Dendritic cell treated with granulocyte-macrophage colony-stimulating factor and Interleukin-4, amounts not matched to agents 40 ng/mL and 50 ng/mL, for 4 days (primary cell): Measurements from ENCODE around the gene GRB2.
A peak's percentile ranks its signal among the peaks of the same experiment; 100 is the strongest.

Experiments used
- H3K27ac Mint-ChIP-seq: one replicate; pipeline ENCODE4 v1.8.0; 2022; ENCODE audit warnings: mild to moderate bottlenecking, mixed read lengths
- H3K27me3 Mint-ChIP-seq: one replicate; pipeline ENCODE4 v1.8.0; 2022; ENCODE audit warnings: mild to moderate bottlenecking, mixed read lengths
- H3K36me3 Mint-ChIP-seq: one replicate; pipeline ENCODE4 v1.8.0; 2022; ENCODE audit warnings: low read depth, mixed read lengths
- H3K4me1 Mint-ChIP-seq: one replicate; pipeline ENCODE4 v1.8.0; 2022; ENCODE audit warnings: low read depth, mixed read lengths
- H3K4me3 Mint-ChIP-seq: one replicate; pipeline ENCODE4 v1.8.0; 2022; ENCODE audit warnings: mild to moderate bottlenecking, moderate library complexity, mixed read lengths
- H3K9me3 Mint-ChIP-seq: one replicate; pipeline ENCODE4 v1.8.0; 2022; ENCODE audit warnings: mixed read lengths
- intact Hi-C: fragments of 100-400 bp; cut with micrococcal nuclease; formaldehyde crosslinking; loops from one replicate; pipeline ENCODE4 v1.15.0; 2022

Gene GRB2

DNA sequence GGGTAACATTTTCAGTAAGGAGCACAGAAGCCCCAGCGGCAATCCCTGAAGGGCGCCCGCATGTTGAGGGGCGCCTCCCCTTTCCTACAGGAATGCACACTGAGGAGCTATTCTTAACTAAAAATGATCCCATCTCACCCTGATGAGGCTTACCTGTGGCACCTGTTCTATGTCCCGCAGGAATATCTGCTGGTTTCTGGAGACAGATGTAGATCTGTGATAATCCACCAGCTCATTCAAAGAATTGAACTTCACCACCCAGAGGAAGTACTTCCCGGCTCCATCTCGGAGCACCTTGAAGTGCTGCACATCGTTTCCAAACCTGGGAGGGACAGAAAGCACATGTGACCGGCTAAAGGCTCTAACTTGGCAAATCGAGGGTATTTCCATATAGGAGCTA lies 84.0 kb downstream of the GRB2 start:
- Mint-ChIP-seq H3K27ac (peak overlapping the region; percentile 41), H3K4me3 (no peak overlapping the region), H3K9me3 (no peaks in the 10 kb centered on the region), H3K36me3 (peaks cover 90% of the 10 kb centered on the region), H3K4me1 (peaks cover 40% of the 10 kb centered on the region), H3K27me3 (no peaks in the 10 kb centered on the region)
- intact Hi-C loops: loop anchor here (5.0 kb wide), 1 partner anchor 34 kb away; the partner anchor contains the start of gene SLC25A19

DNA sequence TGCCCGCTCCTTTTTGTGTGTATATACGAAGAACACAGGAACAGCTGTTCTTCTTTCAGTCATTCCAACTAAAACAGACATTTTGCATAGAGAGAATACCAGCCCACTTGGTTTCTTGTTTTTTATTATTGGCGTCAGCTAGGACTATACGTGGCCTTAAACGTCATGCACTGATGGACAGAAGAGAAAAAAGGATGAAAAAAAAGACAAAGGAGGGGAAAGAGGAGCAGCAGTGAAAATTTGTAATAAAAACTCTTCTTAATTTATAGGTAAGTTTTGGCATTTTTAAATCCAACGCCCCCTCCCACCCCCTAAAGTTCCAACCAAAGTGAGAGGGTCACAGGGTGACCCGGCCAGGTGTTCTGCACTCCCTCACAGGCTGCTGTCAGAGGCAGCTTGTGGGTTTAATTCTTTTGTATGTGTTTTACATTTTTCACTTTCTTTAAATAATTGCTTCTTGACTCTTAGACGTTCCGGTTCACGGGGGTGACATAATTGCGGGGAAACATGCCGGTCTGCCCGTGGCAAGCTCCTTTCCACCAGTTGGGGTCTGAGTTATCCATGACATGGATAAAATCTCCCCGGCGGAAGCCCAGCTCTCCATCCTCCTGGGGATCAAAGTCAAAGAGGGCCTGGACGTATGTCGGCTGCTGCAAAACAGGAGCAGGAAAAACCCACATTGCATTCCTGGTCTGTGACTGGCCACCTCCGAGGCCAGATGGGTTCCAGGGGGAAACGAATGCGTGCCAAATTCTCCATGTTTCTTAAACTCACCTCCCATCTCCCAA lies 85.4 kb downstream of the GRB2 start:
- H3K27me3 Mint-ChIP-seq: no peaks in the 10 kb centered on the region
- no peak overlapping the region for H3K4me3 Mint-ChIP-seq
- intact Hi-C loops: loop anchor here (5.0 kb wide), 1 partner anchor 33 kb away; the partner anchor contains the start of gene SLC25A19
- peak overlapping the region; percentile 50 for H3K27ac Mint-ChIP-seq
- no peaks in the 10 kb centered on the region for H3K9me3 Mint-ChIP-seq
- H3K4me1 Mint-ChIP-seq: peaks cover 38% of the 10 kb centered on the region
- peaks cover 86% of the 10 kb centered on the region for H3K36me3 Mint-ChIP-seq

DNA sequence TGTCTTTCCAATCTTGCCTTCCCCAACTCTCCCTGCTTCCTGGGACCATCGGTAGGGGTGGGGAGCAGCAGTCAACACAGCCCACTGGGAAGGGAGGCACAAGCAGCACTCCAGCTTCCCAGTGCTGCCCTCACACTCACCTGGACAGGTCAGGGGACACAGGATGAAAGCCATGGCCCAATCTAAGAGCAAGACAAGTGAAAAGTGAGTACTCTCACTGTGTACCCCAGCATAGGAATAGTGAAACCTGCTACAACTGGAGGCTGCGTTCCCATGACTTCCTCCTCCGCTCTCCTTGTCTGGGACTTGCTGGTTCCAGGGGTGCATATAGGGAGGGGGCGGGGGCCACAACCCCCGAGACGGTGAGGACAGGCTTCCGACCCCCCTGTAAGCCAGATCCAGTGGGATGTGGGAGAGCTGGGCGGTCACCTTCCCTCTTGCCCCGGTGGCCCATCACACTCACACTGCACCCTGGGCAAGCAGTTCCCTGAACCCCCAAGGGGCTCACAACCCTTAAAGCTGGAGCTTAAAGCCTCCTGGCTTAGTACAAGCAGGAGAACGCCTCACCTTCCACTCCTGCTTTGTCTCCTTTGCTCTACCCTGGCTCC lies 86.8 kb downstream of the GRB2 start:
- intact Hi-C loops: no loop called here
- peak overlapping the region; percentile 92 for H3K27ac Mint-ChIP-seq
- peak overlapping the region; percentile 37 for H3K4me3 Mint-ChIP-seq
- H3K9me3 Mint-ChIP-seq: no peaks in the 10 kb centered on the region
- peaks cover 51% of the 10 kb centered on the region for H3K4me1 Mint-ChIP-seq
- peaks cover 79% of the 10 kb centered on the region for H3K36me3 Mint-ChIP-seq
- no peaks in the 10 kb centered on the region for H3K27me3 Mint-ChIP-seq

DNA sequence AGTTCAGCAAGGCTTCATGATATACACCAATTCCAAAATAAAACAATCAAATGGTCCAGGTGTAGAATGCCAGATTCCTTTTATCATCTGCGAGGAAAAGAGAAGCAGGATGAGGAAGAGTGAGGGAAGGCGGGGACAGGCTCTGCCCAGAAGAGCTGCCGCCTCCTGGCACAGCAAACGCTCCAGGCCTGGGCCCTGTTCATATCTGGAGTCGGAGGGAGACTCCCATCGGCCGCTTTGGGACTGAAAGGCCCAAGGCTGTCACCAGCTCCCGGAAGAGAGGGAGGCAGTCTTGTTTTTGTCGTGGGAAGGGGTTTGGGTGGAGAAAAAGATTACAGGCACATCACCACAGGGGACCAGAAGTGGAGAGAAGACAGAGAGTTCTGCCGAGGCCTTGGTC lies 87.3 kb downstream of the GRB2 start:
- no peaks in the 10 kb centered on the region for H3K9me3 Mint-ChIP-seq
- peak overlapping the region; percentile 37 for H3K4me3 Mint-ChIP-seq
- H3K4me1 Mint-ChIP-seq: peaks cover 56% of the 10 kb centered on the region
- H3K36me3 Mint-ChIP-seq: peaks cover 77% of the 10 kb centered on the region
- intact Hi-C loops: no loop called here
- H3K27ac Mint-ChIP-seq: peak overlapping the region; percentile 92
- H3K27me3 Mint-ChIP-seq: no peaks in the 10 kb centered on the region

DNA sequence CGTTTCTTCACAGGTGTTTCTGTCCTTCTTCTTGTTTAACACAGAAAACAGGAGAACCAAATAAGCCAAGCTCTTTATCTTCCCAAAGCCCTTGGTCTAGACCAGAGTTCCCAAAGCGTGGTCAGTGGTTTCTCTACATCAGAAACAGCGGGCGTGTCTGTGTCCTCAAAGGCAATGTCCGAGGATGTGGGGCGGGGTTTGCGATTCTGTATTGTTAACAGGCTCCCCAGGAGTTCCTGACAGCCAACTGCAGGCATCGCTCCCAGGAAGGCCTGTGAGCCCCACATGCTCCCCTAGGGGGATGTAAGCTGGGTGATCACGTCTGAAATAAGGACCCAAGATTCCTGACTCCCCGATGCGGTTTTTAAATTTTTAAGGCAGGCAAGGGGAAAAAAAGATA lies 87.8 kb downstream of the GRB2 start:
- Mint-ChIP-seq H3K27me3 (no peaks in the 10 kb centered on the region), H3K4me3 (no peak overlapping the region), H3K4me1 (peaks cover 61% of the 10 kb centered on the region), H3K27ac (peak overlapping the region; percentile 92), H3K36me3 (peaks cover 77% of the 10 kb centered on the region), H3K9me3 (no peaks in the 10 kb centered on the region)
- intact Hi-C loops: no loop called here

DNA sequence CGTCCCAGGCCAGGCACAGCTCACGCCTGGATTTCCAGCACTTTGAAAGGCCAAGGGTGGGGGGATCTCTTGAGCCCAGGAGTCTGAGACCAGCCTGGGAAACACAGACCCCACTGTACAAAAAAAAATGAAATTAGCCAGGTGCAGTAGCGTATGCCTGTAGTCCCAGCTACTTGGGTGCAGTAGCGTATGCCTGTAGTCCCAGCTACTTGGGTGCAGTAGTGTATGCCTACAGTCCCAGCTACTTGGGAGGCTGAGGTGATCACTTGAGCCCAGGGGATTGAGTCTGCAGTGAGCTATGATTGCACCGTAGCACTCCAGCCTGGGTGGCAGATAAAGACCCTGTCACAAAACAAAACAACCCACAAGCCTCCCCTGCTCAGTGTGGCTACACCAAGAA lies 89.2 kb downstream of the GRB2 start:
- intact Hi-C loops: no loop called here
- H3K4me1 Mint-ChIP-seq: peaks cover 73% of the 10 kb centered on the region
- peak overlapping the region; percentile 13 for H3K4me3 Mint-ChIP-seq
- no peaks in the 10 kb centered on the region for H3K9me3 Mint-ChIP-seq
- no peaks in the 10 kb centered on the region for H3K27me3 Mint-ChIP-seq
- peaks cover 65% of the 10 kb centered on the region for H3K36me3 Mint-ChIP-seq
- peak overlapping the region; percentile 92 for H3K27ac Mint-ChIP-seq

DNA sequence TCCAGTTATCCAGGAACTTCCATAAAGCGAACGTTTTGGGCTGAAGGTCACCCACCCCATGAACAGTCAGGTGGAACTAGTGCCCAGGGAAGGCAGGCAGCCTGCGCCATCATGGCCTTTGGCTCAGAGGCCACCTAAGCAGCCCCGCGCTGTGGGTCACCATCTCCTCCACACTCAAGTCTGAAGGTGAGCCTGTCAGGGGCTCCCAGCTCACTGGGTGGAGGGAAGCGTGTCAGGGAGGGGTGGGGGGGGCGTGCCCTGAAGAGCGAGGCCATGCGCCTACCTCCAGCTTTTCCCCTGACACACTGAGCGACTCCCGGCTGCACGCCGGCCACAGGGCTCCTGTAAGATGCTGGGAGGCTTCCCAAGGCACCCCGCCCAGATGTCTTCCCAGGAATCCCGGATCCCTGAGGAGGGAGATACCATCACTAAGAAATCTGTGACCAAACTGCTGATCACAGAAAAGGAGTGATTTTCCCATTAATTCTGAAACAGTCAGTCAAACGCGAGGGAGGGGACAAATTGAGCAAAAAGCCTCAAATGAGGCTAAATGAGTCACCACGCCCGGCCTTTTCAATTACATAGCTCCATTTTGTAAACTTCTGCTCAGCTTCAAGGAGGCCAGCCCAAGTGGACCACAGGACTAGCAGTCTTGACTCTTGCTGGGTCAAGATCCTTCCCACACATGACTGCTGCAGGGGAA lies 89.8 kb downstream of the GRB2 start:
- Mint-ChIP-seq H3K36me3 (peaks cover 59% of the 10 kb centered on the region), H3K27ac (peak overlapping the region; percentile 92), H3K4me3 (peak overlapping the region; percentile 13), H3K27me3 (no peaks in the 10 kb centered on the region), H3K4me1 (peaks cover 73% of the 10 kb centered on the region), H3K9me3 (no peaks in the 10 kb centered on the region)
- intact Hi-C loops: no loop called here

DNA sequence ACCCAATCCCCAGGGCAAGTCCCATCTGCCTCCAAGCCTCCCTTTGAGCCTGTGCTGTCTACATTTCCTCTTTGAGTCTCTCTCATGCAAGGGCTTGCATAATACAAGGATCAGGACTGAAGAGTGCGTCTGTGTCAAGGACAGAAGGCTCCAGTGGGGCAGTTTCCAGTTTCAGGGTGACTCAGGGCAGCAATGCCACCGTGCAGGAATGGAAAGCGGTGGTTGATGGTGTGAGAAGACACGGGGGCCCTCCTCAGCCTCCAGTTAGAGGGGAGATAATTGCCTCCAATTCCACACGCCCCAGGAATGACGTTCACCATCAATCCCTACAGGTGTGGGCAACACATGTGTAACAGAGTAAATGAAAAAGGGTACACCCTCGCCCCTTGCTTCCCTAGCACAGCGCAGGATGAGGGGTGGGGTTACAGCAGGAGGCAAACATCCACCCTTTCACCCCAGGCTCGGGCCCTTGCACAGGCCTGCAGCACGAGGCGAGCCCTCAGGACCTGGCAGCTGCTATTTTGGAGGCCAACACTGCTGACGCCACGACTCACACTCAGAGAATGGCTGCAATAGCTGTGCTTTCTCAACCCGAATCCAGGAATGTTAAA lies 91.4 kb downstream of the GRB2 start:
- intact Hi-C loops: no loop called here
- peaks cover 43% of the 10 kb centered on the region for H3K36me3 Mint-ChIP-seq
- no peaks in the 10 kb centered on the region for H3K27me3 Mint-ChIP-seq
- peak overlapping the region; percentile 92 for H3K27ac Mint-ChIP-seq
- H3K4me3 Mint-ChIP-seq: peak overlapping the region; percentile 55
- H3K4me1 Mint-ChIP-seq: peaks cover 83% of the 10 kb centered on the region
- no peaks in the 10 kb centered on the region for H3K9me3 Mint-ChIP-seq

DNA sequence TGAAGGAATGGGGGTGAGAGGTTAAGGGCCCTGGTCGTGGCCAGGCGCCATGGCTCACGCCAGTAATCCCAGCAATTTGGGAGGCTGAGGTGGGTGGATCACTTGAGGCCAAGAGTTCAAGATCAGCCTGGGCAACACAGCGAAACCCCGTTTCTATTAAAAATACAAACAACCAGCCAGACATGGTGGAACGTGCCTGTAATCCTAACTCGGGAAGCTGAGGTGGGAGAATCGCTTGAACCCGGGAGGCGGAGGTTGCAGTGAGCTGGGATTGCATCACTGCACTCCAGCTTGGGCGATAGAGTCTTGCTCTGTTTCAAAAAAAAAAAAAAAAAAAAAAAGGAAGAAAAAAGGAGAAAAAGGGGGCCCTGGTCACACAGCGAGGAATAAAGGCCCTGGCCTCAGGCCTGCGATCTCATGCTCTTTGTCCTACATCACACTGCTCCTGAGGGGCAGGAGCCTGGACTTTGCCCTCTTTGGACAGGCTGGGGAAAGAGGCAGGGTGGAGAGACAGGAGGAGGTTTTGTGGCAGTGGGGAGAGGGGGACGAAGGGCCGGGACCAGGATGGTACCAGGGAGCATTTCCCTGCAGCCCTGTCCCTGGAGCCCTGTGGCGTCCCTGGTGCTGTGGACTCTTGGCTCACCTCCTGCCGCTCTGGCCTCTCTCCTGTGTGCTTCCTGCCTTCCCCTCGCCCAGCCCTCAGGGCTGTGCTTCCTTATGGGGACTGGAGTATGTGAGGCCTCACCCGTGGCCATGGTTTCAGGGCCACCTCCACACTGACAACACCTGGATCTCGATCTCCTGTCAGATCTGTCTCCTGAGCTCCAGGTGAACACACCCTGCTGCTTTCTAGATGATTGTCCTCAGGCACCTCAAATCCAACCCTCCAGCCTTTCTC lies 96.5 kb downstream of the GRB2 start:
- Mint-ChIP-seq H3K36me3 (peaks cover 14% of the 10 kb centered on the region), H3K4me1 (peaks cover 75% of the 10 kb centered on the region), H3K27ac (peak overlapping the region; percentile 92), H3K9me3 (no peaks in the 10 kb centered on the region), H3K27me3 (no peaks in the 10 kb centered on the region), H3K4me3 (peak overlapping the region; percentile 41)
- intact Hi-C loops: no loop called here

DNA sequence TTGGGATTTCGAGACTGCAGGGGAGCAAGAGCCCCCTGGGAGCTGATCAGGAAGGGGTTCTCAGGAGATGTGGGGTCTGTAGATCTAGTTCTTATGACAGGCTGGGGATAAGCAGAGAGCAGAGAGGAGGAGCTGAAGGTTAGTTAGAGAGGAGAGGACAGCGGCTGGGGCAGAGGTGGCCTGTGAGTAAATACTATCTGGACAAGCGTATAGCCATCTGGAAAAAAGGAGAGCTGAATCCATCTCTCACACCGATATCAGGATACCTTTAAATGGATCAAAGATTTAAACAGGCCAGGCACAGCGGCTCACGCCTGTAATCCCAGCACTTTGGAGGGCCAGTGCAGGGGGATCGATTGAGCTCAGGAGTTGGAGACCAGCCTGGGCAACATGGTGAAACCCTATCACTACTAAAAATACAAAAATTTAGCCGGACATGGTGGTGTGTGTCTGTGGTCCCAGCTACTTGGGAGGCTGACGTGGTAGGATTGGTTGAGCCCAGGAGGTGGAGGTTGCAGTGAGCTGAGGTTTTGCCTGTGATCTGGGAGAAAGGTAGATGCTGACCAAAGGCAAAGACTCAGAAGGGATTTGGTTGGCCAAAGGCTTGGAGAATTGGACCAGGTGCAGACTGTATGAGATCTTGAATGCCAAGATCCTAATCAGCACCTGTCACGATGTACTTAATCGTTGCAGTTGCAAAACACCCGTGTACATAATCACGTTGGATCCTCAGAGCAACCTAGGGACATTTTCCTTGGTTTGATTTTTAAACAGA lies 97.3 kb downstream of the GRB2 start:
- intact Hi-C loops: no loop called here
- H3K9me3 Mint-ChIP-seq: no peaks in the 10 kb centered on the region
- peak overlapping the region; percentile 92 for H3K27ac Mint-ChIP-seq
- H3K36me3 Mint-ChIP-seq: peaks cover 9% of the 10 kb centered on the region
- no peaks in the 10 kb centered on the region for H3K27me3 Mint-ChIP-seq
- H3K4me3 Mint-ChIP-seq: no peak overlapping the region
- H3K4me1 Mint-ChIP-seq: peaks cover 68% of the 10 kb centered on the region

DNA sequence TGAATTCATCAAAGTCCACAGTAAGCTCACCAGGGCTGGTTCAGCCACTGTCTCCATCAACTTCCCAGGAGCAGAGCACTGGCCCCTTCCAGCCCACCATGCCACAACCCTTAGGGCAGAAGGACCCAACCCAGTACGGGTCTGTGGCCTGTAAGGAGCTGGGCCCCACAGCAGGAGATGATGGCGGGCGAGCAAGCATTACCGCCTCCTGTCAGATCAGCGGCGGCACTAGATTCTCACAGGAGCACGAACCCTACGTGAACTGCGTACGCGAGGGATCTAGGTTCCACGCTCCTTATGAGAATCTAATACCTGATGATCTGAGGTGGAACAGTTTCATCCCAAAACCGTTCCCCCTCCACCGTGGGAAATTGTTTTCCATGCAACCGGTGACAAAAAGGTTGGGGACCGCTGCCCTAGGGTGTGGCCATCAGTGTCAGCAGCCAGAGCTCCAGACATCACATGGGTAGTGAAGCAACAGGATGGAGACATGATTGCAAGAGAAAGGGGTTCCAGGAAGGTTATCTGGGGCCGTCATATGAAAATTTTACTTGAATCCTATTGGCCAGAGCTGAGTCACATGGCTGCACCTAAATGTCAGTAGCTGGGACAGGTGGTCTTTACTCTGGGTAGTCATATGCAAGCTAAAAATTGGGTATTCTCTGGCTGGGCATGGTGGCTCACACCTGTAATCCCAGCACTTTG lies 103.8 kb downstream of the GRB2 start:
- Mint-ChIP-seq H3K4me3 (no peak overlapping the region), H3K27me3 (no peaks in the 10 kb centered on the region), H3K4me1 (peaks cover 57% of the 10 kb centered on the region)

DNA sequence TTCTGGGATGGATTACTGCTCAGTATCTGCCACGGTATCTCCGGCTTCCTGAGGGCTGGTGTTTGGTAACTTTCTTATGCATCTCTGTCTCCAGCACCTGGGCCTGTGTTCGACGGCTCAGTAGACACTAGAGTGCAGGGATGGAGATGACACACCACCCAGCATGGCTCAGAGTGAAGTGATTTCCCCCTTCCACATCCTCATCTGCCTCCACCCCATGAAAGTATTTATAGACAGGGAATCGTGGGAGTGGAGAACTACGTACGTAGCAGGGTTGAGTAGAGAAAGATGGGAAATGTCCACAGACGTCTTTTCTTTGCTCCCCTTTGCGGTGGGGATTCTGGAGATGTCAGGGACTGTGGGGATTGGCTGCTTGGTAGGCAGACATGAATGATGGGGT lies 104.4 kb downstream of the GRB2 start:
- Mint-ChIP-seq H3K27ac (peak overlapping the region; percentile 81), H3K36me3 (peaks cover 6% of the 10 kb centered on the region), H3K27me3 (no peaks in the 10 kb centered on the region), H3K4me3 (peak overlapping the region; percentile 10), H3K4me1 (peaks cover 51% of the 10 kb centered on the region), H3K9me3 (no peaks in the 10 kb centered on the region)
- intact Hi-C loops: no loop called here

More for the DNA sequence above, 103.8 kb downstream of the GRB2 start:
- peak overlapping the region; percentile 81 for H3K27ac Mint-ChIP-seq
- H3K36me3 Mint-ChIP-seq: peaks cover 6% of the 10 kb centered on the region
- intact Hi-C loops: no loop called here
- H3K9me3 Mint-ChIP-seq: no peaks in the 10 kb centered on the region
